Thyroid gland (tissue), 4 donors: ENCODE measurements around the gene HEPN1. TPM values are rescaled to one million over a fixed set of nuclear protein-coding genes. Genes with fewer than 3 reads are reported as not detected.

ENCODE experiments used
- DNase-seq, 2 donors: peaks; one replicate each; pipeline ENCODE4 v3.0.0-alpha.2; 2019
- H3K27ac ChIP-seq, 3 donors: fragments of 200-600 bp; sonication (generic); 1 replicate in 2 of 3; 2 replicates in 1 of 3; pipeline ENCODE4 v1.5.1; 2016 to 2019; ENCODE audit warnings: mild to moderate bottlenecking in 1 of 3, moderate library complexity in 1 of 3
- H3K27me3 ChIP-seq: fragments of 200-600 bp; sonication (generic); one replicate; pipeline ENCODE4 v1.5.1; 2019
- H3K36me3 ChIP-seq, 2 donors: fragments of 200-600 bp; sonication (generic); one replicate each; pipeline ENCODE4 v1.5.1; 2016 to 2019
- H3K4me1 ChIP-seq, 2 donors: fragments of 200-600 bp; sonication (generic); one replicate each; pipeline ENCODE4 v1.5.1; 2017 to 2019
- H3K4me3 ChIP-seq, 3 donors: fragments of 200-600 bp; sonication (generic); replicated peaks in 1 of 3; 1 replicate in 2 of 3; 2 replicates in 1 of 3; pipeline ENCODE4 v1.5.1; 2016; ENCODE audit warnings: mild to moderate bottlenecking in 1 of 3
- H3K9me3 ChIP-seq: fragments of 200-600 bp; sonication (generic); one replicate; pipeline ENCODE4 v1.5.1; 2017
- CTCF ChIP-seq, 6 experiments: fragments of 200-600 bp in 3 of 6; fragments of 450-650 bp in 3 of 6; sonication (generic) in 3 of 6; IDR thresholded peaks; one replicate each; pipeline ENCODE4 v1.5.1; 2016 to 2019; ENCODE audit warnings: antibody characterized with exemption in 6 of 6, mild to moderate bottlenecking in 2 of 6, inconsistent platforms in 1 of 6, moderate library complexity in 1 of 6
- POLR2A ChIP-seq, 2 donors: fragments of 450-650 bp; IDR thresholded peaks; one replicate each; pipeline ENCODE4 v1.6.1; 2017; ENCODE audit warnings: antibody characterized with exemption in 2 of 2, mild to moderate bottlenecking in 2 of 2, moderate library complexity in 1 of 2
- WGBS, 2 donors: methylation state at CpG; one replicate each; pipeline ENCODE4 v1.1.5; 2017; 5-methylcytosine and 5-hydroxymethylcytosine counted together
- intact Hi-C: fragments of 100-400 bp; cut with DNase I; formaldehyde crosslinking; loops from one replicate; pipeline ENCODE4 v1.15.1; 2023
- total RNA-seq, 4 donors: library from RNA; depleted of rRNA; stranded (reverse); fragments of >200 nt; gene quantifications; one replicate each; pipeline ENCODE4 v1.2.3, GENCODE V29; 2016

HEPN1 gene
- total RNA-seq, 4 donors from 2014 or later: not detected

GRCh38 chr11:124876818-124877630 is 42.0 kb upstream of the HEPN1 start:
- WGBS, 2 donors: 20 to 29% methylated on average over 28 to 30 of the region's 30 CpGs
- Histone ChIP-seq H3K9me3 (no peaks in the 10 kb centered on the region), H3K27me3 (no peaks in the 10 kb centered on the region), H3K36me3 (no peaks in the 10 kb centered on the region), H3K4me1 (peaks cover 6 to 22% of the 10 kb centered on the region in 2 donors), H3K4me3 (peak overlapping the region in 2 of 3 donors; percentile 9 to 43), H3K27ac (peak overlapping the region in 2 of 3 donors; percentile 66 to 87)
- TF ChIP-seq POLR2A (IDR thresholded peaks at IDR 0.05): no peak
- TF ChIP-seq CTCF (IDR thresholded peaks at IDR 0.05): no peak
- intact Hi-C loops: no loop called here
- no peak for DNase-seq

GRCh38 chr11:124877631-124877909 is 41.5 kb upstream of the HEPN1 start:
- intact Hi-C loops: no loop called here
- Histone ChIP-seq H3K4me3 (no peak overlapping the region), H3K4me1 (peaks cover 6 to 23% of the 10 kb centered on the region in 2 donors), H3K9me3 (no peaks in the 10 kb centered on the region), H3K27me3 (no peaks in the 10 kb centered on the region), H3K27ac (peak overlapping the region in 2 of 3 donors; percentile 66 to 87), H3K36me3 (no peaks in the 10 kb centered on the region)
- no peak for DNase-seq
- no peak for TF ChIP-seq CTCF (IDR thresholded peaks at IDR 0.05)
- TF ChIP-seq POLR2A (IDR thresholded peaks at IDR 0.05): no peak
- WGBS, 2 donors: 47 to 54% methylated on average over 10 of the region's 10 CpGs

- H3K27ac ChIP-seq: no peak overlapping the region
- WGBS, 2 donors: 73 to 75% methylated on average over 17 of the region's 17 CpGs
- no peaks in the 10 kb centered on the region for H3K36me3 ChIP-seq
- H3K9me3 ChIP-seq: no peaks in the 10 kb centered on the region
- DNase-seq: no peak
- no peak overlapping the region for H3K4me3 ChIP-seq
- H3K4me1 ChIP-seq: peaks cover 6 to 26% of the 10 kb centered on the region in 2 donors
- intact Hi-C loops: no loop called here
- H3K27me3 ChIP-seq: no peaks in the 10 kb centered on the region
- TF ChIP-seq CTCF (IDR thresholded peaks at IDR 0.05): no peak
Measured at GRCh38 chr11:124877910-124878758, 40.9 kb upstream of the HEPN1 start.

DNA sequence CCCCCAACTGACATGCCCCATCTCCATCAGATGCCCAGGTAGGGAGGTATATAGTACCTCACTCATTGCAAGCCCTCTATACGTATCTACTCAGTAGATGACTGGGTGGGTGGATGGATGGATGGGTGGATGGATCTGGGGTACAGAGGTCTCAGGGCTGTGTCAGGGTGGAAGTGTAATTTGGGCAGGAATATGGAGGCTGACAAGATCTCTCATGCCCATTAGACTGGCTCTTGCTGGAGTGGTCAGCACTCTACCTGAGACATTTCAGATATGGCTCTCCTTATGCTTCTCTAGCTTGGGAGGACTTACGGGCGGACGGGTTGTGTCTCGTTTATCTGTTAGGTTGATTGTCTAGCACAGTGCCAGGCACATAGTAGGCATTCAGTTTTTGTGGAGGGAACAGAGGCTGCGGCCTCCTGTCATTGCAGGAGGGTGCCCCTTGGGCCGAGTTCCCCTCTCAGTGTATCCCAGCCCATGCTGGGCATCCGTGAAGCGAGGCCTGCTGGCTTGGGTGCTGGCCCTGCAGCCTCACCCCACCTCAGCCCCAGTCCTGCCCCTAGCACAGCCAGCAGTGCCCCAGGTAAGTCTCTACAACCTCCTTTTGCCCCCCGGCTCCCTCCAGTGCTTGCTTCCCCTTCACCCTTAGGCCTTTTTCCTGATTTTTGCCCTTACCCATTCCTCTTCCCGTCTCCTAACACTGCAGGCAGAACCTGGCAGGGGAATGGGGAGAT is 40.1 kb upstream of the HEPN1 start:
- Histone ChIP-seq H3K4me3 (no peak overlapping the region), H3K9me3 (no peaks in the 10 kb centered on the region), H3K36me3 (no peaks in the 10 kb centered on the region), H3K4me1 (peaks cover 6 to 26% of the 10 kb centered on the region in 2 donors), H3K27ac (no peak overlapping the region), H3K27me3 (no peaks in the 10 kb centered on the region)
- no peak for DNase-seq
- TF ChIP-seq CTCF (IDR thresholded peaks at IDR 0.05): no peak
- TF ChIP-seq POLR2A (IDR thresholded peaks at IDR 0.05): no peak
- intact Hi-C loops: no loop called here
- 92 to 95% methylated on average over 11 of the region's 11 CpGs for WGBS, 2 donors
